CD4-positive, alpha-beta T cell (primary cell): Measurements from ENCODE around the gene ZNF428. TPM values are rescaled to one million over a fixed set of nuclear protein-coding genes. Genes with fewer than 3 reads are reported as not detected.

ENCODE experiments used
- ATAC-seq: fragments of 200-7000 bp; cut with Tn5 transposase; one replicate; pipeline ENCODE4 v1.10.0; 2022; ENCODE audit warnings: mild to moderate bottlenecking; ENCODE audit not compliant: poor library complexity
- CTCF ChIA-PET: fragments of 350-600 bp; sonication (Branson Sonifier 250); formaldehyde crosslinking; loops from one replicate; lab custom pipeline; 2021; ENCODE audit warnings: antibody characterized with exemption, inconsistent platforms; lab: Charles Lee
- POLR2A ChIA-PET: fragments of 350-600 bp; sonication (Branson Sonifier 250); formaldehyde crosslinking; loops from one replicate; lab custom pipeline; 2021; ENCODE audit warnings: antibody characterized with exemption, inconsistent platforms; lab: Charles Lee
- DNase-seq, 14 experiments: peaks; one replicate each; pipeline ENCODE4 v3.0.0-alpha.2; 2013 to 2020; ENCODE audit warnings: mixed read lengths in 2 of 14
- H3K27ac ChIP-seq, 2 donors: one replicate each; pipeline versions ENCODE4 v1.5.1 to v1.7.0; 2013; ENCODE audit warnings: low read length in 2 of 2, low read depth in 1 of 2, mild to moderate bottlenecking in 1 of 2
- H3K27me3 ChIP-seq, 2 experiments: 1 replicate in 1 of 2; 2 replicates in 1 of 2; pipeline versions ENCODE4 v1.6.1 to v1.7.0; 2013; ENCODE audit warnings: low read length in 2 of 2, control low read depth in 1 of 2, mild to moderate bottlenecking in 1 of 2, moderate library complexity in 1 of 2; ENCODE audit not compliant: insufficient read depth in 2 of 2, control insufficient read depth in 1 of 2
- H3K36me3 ChIP-seq: one replicate; pipeline ENCODE4 v1.6.1; 2013; ENCODE audit warnings: low read length, control low read depth; ENCODE audit not compliant: insufficient read depth
- H3K4me1 ChIP-seq: one replicate; pipeline ENCODE4 v1.6.1; 2013; ENCODE audit warnings: low read length, control low read depth; ENCODE audit not compliant: insufficient read depth
- H3K4me3 ChIP-seq: one replicate; pipeline ENCODE4 v1.5.1; 2013; ENCODE audit warnings: mild to moderate bottlenecking, low read length, moderate library complexity
- H3K9me3 ChIP-seq, 2 experiments: 1 replicate in 1 of 2; 2 replicates in 1 of 2; pipeline versions ENCODE4 v1.6.1 to v1.7.0; 2013; ENCODE audit warnings: low read length in 2 of 2, mild to moderate bottlenecking in 2 of 2, control low read depth in 1 of 2, moderate library complexity in 1 of 2; ENCODE audit not compliant: control insufficient read depth in 1 of 2, insufficient read depth in 1 of 2
- H3K27ac Mint-ChIP-seq: one replicate; pipeline ENCODE4 v1.8.0; 2020; ENCODE audit warnings: mixed read lengths
- H3K27me3 Mint-ChIP-seq: one replicate; pipeline ENCODE4 v1.8.0; 2021; ENCODE audit warnings: mixed read lengths
- H3K36me3 Mint-ChIP-seq: one replicate; pipeline ENCODE4 v1.8.0; 2021; ENCODE audit warnings: low read depth, mixed read lengths
- H3K4me1 Mint-ChIP-seq: one replicate; pipeline ENCODE4 v1.8.0; 2021; ENCODE audit warnings: low read depth, mixed read lengths
- H3K4me3 Mint-ChIP-seq: one replicate; pipeline ENCODE4 v1.8.0; 2020; ENCODE audit warnings: mild to moderate bottlenecking, mixed read lengths
- H3K9me3 Mint-ChIP-seq: one replicate; pipeline ENCODE4 v1.8.0; 2020; ENCODE audit warnings: mixed read lengths
- intact Hi-C, 2 experiments: fragments of 100-400 bp; cut with DNase I in 1 of 2; cut with micrococcal nuclease in 1 of 2; formaldehyde crosslinking; loops; one replicate each; pipeline versions ENCODE4 v1.15.1 to v1.9.0; 2023 to 2025; cut with DNase I, micrococcal nuclease
- total RNA-seq, 174 experiments: library from RNA in 2 of 174; stranded (reverse) in 2 of 174; gene quantifications; one replicate each; pipeline ENCODE4 v1.2.3 and lab custom pipeline; 2021 to 2026
- TF ChIP-seq, protein P1 (sequence below): fragments of 200-600 bp; IDR thresholded peaks from one replicate; pipeline ENCODE4 v1.8.0; 2022; ENCODE audit warnings: antibody characterized with exemption, mild to moderate bottlenecking

The ZNF428 gene
- total RNA-seq, 2 experiments from 2014 or later, result 22.3 to 24.8 TPM

DNA sequence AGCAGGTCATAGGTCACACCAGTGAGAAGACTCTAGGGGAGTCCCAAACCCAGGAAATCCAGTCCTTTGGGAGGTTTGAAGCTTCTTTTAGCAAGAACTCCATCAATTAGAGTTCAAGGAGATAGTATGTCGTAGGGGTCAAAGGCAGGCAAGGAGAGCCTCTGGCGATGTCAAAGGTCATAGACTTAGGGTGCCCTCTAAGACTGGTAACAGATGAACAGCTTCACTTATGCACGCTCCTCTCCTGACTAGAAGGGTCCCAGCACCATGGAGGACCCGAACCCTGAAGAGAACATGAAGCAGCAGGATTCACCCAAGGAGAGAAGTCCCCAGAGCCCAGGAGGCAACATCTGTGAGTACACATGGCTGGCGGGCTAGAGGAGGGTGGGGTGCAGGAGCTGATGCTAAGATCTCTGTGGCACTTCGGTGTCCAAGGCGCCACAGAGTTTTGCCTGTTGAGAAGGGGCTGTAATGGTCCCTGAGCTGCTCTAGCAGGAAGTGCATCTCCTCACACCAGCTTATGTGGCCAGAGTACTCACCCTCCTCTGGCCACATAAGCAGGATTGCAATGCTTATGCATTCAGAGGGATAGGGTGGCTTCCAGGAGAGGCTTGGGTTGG, 22.5 kb downstream of the ZNF428 start:
- DNase-seq, result peak in 1 of 14 experiments; percentile 22
- POLR2A ChIA-PET, result interaction anchor here (1.3 to 3.3 kb wide), 8 partner anchors 10 to 158 kb away, joined by 3 to 40 read pairs (median 12); partner anchors contain the start of genes PINLYP and XRCC1

DNA sequence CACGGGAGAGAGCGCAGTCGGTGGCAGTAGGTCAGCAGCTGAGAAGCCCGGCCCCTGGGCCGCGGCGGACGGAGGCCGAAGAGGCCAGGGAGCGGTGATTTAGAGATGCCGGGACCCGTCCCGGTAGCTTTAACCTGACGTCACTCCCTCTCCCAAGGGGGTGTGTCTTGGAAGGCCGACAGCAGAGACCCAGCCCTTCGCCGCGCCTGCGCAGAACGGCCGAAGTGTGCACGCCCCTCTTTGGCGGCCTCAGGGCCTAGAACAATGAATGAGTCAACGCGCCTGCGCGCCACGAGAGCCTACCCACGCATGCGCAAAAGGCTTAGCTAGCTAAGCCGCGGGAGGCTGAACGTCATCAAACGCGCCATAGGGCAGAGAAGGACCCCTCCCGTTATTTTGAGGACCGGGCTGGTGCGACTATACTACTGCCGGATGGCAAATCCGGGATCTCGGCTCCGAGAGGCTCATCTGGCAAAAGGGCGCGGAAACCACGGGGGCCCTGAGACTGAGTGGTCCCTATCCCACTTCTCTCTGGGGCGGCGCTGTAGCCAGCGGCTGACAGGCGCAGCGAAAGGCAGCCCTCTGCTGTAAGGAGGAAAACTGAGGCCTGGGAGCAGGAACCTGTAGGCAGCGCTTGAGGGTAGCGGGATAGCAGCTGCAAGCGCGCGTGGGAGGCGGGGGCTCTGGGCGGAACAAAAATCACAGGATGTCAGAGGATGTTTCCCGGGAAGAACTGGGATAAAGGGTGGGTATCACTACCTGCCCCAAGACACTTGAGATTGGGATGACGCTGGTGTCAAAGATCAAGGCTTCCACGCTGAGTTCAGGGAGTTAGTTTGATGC, 23.2 kb downstream of the ZNF428 start, which contains the start of the genes IRGQ and ZNF576:
Gene IRGQ, minus strand, starts transcription at position 136 of the 843 bp plus-strand sequence. CDS start 796 bp downstream, outside the sequence.
Gene ZNF576, plus strand, starts transcription at position 597 of the 843 bp plus-strand sequence. CDS start 514 bp downstream, outside the sequence.
- H3K4me3 Mint-ChIP-seq, result peak within 1 kb of the TSS; percentile 96
- H3K4me3 ChIP-seq, result peak within 1 kb of the TSS; percentile 73
- peaks cover 44% of the 10 kb centered on the region for H3K4me1 ChIP-seq
- intact Hi-C loops, result loop anchor here (1.0 to 5.0 kb wide), 9 partner anchors 18 to 149 kb away; partner anchors contain the start of genes PINLYP (in 2 of the 2), XRCC1 (in 2 of the 2), ZNF428 (in 2 of the 2) and ETHE1 (in 1 of the 2)
- H3K27ac Mint-ChIP-seq, result peak within 1 kb of the TSS; percentile 100
- DNase-seq (peak; percentile 99 to 100 (median 100)), ATAC-seq (peak; percentile 73)
- peaks cover 35% of the 10 kb centered on the region for H3K36me3 ChIP-seq
- no peaks in the 10 kb centered on the region for H3K9me3 Mint-ChIP-seq
- H3K27ac ChIP-seq, result peak within 1 kb of the TSS; percentile 97
- no peaks in the 10 kb centered on the region for H3K27me3 Mint-ChIP-seq
- H3K27me3 ChIP-seq, result no peaks in the 10 kb centered on the region
- TF ChIP-seq, protein P1, sequence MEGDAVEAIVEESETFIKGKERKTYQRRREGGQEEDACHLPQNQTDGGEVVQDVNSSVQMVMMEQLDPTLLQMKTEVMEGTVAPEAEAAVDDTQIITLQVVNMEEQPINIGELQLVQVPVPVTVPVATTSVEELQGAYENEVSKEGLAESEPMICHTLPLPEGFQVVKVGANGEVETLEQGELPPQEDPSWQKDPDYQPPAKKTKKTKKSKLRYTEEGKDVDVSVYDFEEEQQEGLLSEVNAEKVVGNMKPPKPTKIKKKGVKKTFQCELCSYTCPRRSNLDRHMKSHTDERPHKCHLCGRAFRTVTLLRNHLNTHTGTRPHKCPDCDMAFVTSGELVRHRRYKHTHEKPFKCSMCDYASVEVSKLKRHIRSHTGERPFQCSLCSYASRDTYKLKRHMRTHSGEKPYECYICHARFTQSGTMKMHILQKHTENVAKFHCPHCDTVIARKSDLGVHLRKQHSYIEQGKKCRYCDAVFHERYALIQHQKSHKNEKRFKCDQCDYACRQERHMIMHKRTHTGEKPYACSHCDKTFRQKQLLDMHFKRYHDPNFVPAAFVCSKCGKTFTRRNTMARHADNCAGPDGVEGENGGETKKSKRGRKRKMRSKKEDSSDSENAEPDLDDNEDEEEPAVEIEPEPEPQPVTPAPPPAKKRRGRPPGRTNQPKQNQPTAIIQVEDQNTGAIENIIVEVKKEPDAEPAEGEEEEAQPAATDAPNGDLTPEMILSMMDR, result no peak
- H3K9me3 ChIP-seq, result no peaks in the 10 kb centered on the region
- peaks cover 60% of the 10 kb centered on the region for H3K36me3 Mint-ChIP-seq
- ChIA-PET CTCF (interaction anchor here (0.8 to 5.8 kb wide), 9 partner anchors 21 to 213 kb away, joined by 3 to 122 read pairs (median 12); partner anchors contain the start of gene XRCC1), POLR2A (interaction anchor here (0.9 to 3.3 kb wide), 19 partner anchors 9 to 203 kb away, joined by 3 to 52 read pairs (median 5); partner anchors contain the start of genes PHLDB3, PINLYP, SMG9 and XRCC1)
- peaks cover 44% of the 10 kb centered on the region for H3K4me1 Mint-ChIP-seq

More for the DNA sequence above, 22.5 kb downstream of the ZNF428 start:
- Mint-ChIP-seq H3K4me3 (peak overlapping the region; percentile 96), H3K9me3 (no peaks in the 10 kb centered on the region), H3K27ac (peak overlapping the region; percentile 100), H3K36me3 (peaks cover 66% of the 10 kb centered on the region), H3K4me1 (peaks cover 44% of the 10 kb centered on the region), H3K27me3 (no peaks in the 10 kb centered on the region)
- Histone ChIP-seq H3K27ac (peak overlapping the region; percentile 97), H3K4me3 (peak overlapping the region; percentile 73), H3K9me3 (no peaks in the 10 kb centered on the region), H3K27me3 (no peaks in the 10 kb centered on the region), H3K4me1 (peaks cover 44% of the 10 kb centered on the region), H3K36me3 (peaks cover 35% of the 10 kb centered on the region)
- CTCF ChIA-PET, result interaction anchor here (0.9 to 5.8 kb wide), 4 partner anchors 20 to 164 kb away, joined by 3 to 122 read pairs (median 8); partner anchors contain the start of gene XRCC1
- no peak for ATAC-seq
- intact Hi-C loops, result loop anchor here (1.0 to 5.0 kb wide), 7 partner anchors 22 to 135 kb away; partner anchors contain the start of genes PINLYP (in 2 of the 2), XRCC1 (in 2 of the 2), ZNF428 (in 2 of the 2) and ETHE1 (in 1 of the 2)
- TF ChIP-seq, protein P1, result no peak
